ENCODE measurements around the gene PRPF40A.

GRCh38 chr2:152620985-152621384 lies 96.3 kb downstream of the PRPF40A start:
- TF ChIP-seq CTCF (IDR thresholded peaks at IDR 0.05) (no peak), POLR2AphosphoS5 (IDR thresholded peaks at IDR 0.05) (no peak)
